Stimulated activated CD4-positive, alpha-beta T cell treated with anti-CD3 and anti-CD28 coated beads, Interleukin-4, amount 100 ng/mL, for 4 hours (primary cell): ENCODE results near the gene CTBP2.
"Not testable (repeated sequence)": the region's sequence is repeated elsewhere in the genome, so short reads cannot be mapped to it uniquely, and the experiment has no call there.

Source experiments
- DNase-seq, 2 experiments: peaks; one replicate each; pipeline ENCODE4 v3.0.0-alpha.2; 2020

Gene CTBP2

DNA sequence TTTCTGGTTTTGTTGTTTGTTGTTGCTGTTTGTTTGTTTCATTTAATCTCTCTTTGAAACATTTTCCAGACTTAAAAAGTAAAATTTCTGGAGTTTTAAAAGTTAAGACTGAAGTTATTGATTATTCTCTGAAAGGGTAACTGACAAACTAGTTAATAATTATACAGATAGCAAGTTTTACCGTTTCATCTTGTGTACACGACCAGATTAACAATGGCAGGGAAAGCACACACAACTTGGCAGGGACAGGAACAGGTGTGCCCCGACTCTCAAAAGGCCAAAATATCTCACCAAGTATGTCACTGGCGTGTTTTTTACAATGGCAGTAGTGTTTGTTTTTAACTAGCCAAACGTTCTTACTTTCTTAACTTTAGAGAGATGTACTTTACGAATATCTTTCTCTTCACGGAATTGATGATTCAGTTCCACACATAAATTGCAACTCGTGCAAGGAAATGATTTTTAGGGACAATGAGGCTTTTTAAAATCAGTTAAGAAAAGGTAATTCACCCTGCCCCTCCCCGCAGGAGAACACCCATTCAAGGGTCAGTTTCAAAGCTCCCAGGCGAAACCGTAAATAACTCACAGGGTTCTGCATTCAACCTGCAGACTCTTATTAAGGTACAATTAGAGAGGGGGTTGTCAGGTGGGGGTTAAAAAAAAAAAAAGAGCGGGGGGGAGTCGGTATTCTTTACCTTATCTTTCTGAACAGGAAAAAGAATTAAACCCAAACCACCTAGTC, 3.5 kb downstream of the CTBP2 start:
- DNase-seq = no peak

DNA sequence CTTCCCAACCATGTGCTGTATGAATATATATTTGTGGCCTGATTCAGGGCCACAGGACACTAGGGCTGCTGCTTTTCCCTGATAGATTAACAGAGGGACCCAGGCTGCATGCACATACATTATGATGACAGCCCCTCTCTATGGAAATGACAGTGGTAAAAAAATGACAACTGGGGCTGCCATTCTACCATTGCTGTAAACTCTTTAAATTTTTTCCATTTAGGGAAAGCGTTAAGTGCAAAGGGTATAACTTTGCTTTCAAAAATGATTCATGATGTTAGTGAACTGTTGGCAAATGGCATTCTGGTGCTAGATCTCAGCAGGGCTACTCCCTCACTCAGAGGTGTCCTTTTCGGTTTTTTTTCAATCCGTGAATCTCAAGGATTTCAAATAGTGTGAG, 4.2 kb downstream of the CTBP2 start:
- no peak for DNase-seq

DNA sequence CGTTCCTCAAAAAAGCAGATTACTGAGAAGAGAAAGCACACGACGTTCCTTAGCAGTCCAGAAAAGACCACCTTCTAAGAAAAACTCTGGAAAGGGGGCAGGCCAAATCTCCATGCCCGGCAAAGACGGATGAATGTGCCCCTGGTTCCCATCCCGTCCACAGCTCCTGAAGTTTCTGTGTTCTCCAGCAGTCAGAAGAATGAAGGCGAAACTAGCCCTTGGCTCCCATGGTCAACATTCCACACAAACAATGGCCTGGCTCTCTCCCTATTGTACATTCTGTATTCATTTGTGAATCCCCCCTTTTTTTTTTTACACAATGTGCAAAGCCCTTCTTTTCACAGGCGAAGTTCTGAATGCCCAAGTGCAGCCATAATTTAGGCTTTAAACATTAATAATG, 5.3 kb downstream of the CTBP2 start:
- DNase-seq = no peak

DNA sequence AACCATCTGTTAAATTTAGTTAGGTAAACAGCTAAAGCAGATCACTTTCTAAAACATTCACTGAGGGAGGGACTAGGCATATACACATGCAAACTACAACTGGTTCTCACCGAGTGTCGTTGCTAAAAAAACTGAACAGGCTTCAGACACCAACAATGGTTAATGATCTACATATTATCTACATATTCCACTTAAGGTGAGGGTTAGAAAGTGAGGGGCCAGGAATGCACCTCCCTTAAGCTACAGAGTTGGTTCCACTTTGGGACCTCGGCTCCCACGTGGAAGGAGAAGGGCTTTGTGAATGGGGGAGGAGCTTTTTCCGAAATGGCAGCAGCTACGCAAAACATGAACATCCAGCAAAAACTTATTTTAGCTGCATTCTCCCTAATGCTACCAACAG, 5.8 kb downstream of the CTBP2 start:
- DNase-seq = no peak

DNA sequence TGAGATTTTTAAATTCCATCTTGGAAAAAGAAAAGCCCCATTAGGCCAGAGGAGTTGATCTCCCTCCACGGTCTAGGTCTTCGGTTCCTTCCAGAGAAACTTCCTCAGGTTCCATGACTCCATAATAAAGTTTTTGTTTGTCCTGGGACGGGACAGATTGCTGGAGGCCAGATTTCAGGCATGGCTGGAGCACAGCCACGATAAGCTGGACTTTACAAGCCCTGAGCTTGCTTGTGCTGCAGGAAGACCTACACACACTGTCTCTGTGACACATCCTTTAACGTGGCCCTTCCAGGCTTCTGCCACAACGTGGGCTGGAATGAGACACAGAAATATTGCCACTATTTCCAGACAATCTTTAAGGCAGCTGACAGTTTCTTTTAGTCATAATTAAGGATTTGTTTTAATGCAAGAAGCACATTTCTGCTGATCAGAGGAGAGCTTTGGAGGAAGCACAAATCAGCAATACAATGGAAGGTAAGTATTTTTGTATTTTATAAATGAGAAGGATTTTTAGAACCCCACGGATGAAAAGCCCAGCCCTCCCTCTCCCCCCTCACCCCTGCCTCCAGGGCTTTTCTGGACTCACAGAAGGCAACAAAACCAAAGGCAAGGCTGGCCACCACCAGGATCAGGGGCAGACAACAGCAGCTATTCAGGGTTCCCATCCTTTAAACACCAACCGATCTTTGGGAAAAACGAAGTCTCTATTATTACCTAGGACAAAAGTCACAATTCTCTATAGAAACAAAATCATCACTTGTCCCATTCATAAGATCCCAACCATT, 6.5 kb downstream of the CTBP2 start:
- no peak for DNase-seq

DNA sequence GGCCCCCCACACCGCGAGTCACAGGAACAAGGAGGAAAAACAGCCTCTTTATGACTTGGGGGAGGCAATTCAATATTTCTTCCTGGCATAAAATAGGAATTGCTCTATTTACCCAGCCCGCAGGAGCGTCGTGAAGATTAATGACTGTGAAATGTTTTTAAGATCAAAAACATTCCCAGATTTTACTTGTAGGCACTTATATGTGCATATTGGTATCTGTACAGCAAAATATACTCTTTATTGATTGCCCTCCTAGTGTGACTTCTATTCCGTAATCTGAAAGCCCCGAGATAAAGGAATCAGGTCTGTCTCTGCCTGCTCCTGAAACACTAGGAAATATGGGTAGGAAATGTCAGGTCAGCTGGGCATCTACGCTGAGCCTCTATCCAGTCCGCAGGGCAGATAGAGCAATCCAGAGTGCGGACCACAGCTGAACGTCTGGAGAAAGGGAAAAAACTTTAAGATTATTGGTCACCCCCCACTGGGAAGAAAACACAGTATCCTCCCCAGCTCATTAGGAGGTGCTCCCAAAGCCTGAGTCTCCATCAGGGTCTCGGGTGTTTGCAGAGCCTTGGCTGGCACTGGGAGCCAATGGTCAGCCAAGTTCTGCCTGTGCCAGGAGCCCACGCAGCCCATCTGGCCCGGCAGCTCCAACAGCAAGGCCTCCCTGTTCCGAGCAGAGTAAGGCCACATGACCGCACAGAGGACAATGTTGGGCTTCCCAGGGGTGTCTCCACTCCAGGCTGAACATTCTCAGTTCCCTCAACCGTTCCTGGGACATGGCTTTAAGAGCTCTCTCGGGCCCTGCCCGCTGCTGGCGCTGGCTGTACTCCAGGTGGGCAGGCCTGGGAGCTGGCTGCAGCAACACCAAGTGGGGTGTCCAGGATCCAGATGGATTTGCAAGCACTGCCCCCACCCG, 7.7 kb downstream of the CTBP2 start:
- DNase-seq = no peak

DNA sequence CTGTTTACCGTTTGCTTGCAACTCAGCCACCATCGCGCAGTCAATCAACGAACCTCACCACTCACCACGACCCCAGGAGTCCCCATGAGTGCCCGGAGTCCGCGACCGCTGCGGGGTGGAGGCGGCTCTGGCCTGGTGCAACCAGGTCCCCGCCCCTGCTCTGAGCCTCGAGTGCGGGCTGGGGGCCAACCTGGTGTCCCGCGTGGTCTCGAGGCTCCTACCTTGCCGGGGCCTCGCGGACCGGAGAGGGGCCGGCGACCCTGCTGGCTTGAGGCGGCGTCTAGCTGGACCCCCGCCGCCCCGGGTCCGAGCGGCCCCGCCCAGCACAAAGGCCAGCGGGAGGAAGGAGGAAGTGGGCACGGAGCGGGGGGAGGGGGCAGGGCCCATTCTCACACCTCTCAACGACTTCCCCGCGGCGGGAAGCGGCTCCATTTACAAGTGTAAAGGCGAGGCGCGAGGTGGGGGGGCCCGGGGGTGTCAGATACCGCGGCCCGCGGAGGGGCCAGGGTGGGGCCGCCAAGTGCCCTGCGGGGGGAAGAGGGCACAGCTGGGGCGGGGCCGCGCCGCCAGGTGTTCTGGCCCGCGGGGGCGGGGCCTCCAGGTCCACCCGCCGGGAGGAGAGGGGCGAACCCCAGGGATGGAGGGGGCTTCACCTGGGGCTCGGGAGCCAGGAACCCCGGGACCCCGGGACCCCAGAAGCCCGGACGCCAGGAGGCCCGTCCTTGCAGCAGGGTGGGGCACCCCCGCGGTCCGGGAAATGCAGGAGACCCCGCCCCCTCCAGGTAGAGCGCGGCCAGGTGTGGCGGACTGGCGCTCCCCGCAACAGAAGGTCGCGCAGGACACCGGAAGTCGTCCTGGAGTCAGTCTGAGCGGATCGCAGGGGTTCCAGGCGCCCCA, 8.6 kb downstream of the CTBP2 start:
- no peak for DNase-seq

DNA sequence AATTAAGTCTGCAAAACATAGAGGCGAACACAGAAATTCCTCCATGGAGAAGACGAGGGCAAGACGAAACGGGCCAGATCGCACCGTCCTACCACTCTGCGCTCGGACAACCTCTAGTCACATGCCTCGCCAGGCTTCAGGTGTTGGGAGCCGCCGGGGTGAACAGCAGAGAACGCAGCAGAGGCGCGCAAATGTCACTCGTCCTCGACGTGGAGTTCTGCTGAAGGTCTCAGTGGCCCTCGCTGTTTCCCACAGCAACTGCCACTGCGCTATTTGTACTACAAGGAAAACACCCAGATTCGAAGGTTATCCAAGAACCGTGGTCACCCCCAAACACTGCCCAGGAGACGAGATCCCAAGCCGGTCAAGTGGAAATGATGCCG, 9.2 kb downstream of the CTBP2 start:
- DNase-seq = no peak

DNA sequence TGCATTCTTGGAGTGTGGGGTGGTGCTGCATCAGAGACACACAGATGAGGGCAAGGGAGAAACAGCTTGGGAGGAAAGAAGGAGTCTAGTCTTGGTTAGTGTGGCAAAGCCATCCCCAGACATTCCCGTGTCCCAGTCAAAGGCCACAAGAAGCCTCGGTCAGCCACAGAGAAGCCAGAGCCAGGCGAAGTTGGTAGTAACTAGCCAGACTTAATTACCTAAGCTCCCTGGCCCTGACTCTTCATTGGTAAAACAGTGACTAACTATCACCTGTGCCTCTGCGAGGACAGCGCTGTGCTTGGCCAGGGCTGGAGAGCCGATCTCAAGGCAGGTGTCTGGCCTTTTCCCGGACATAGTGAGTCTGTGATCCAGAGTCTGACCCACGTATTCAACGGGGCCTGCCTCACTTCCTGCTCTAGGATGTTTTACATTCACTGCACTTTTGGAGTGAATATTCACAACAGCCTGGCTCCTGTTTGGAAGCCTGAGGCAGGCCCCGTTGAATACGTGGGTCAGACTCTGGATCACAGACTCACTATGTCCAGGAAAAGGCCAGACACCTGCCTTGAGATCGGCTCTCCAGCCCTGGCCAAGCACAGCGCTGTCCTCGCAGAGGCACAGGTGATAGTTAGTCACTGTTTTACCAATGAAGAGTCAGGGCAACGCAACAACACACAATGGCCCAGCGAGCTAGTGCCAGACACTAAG, 9.8 kb downstream of the CTBP2 start:
- not testable (repeated sequence) for DNase-seq

DNA sequence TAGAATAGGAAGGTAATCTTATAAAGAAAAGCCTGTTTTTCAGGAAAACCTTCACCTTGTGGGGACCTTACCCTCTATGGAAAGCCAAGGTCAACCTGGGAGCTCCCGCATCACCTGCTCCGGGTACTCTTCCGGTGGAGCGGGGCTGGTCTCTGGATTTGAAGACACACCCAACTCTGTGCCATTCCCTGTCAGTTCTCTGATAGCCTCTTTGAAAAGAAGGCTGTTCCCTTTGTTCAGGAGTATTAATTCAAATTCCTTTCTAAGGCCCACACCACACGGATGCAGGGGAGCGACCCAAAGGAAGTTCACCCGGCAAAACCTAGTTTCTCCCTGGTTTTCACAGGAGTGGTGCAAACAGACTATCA, 10.7 kb downstream of the CTBP2 start:
- no peak for DNase-seq

DNA sequence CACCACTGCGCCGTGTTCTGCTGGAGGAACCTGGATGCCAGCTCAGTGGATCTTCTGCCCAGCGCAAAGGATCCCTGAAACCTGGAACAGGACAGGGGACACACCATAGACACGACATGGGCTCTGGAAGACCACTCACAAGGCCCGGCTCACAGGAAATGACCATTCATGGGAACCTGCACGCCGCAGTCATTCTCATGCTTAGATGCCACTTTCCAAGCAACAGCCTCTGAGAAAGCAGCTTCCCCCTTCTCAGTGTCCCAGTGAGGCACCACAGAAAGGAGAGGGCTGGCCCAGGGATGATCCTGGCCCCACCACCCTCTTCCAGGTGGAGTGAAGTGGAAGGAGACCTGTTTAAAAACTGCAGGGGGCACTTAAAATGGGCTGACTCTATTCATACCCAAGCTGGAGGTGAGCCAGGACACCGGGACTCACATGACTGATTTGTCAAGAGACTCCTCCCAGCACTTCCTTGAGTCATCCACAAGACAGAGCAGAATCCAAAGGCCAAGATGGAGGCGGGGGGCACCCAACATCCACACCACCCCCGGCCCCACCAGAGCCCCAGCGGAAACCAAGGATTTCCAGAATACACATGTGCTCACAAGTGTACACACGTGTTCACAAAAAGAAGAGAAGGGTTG, 11.2 kb downstream of the CTBP2 start:
- DNase-seq = no peak

DNA sequence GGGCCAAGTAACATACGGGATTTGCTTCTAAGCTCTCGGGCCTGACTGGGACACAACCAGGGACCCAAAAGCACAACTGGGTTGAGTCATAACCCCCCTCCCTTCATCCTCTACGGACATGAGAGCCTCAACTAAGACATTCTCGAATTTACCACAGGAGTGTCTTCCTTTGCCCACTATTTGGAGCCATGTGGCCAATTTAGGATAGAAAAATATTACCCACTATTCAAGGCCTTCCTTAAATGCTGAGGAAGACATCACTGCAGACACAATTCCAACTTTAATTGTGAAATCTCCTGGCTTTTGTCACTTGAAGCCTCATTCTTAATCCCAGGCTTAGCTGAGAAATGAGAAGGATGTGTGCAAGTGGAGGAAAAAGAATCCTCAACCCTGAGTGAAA, 11.8 kb downstream of the CTBP2 start:
- DNase-seq = no peak

DNA sequence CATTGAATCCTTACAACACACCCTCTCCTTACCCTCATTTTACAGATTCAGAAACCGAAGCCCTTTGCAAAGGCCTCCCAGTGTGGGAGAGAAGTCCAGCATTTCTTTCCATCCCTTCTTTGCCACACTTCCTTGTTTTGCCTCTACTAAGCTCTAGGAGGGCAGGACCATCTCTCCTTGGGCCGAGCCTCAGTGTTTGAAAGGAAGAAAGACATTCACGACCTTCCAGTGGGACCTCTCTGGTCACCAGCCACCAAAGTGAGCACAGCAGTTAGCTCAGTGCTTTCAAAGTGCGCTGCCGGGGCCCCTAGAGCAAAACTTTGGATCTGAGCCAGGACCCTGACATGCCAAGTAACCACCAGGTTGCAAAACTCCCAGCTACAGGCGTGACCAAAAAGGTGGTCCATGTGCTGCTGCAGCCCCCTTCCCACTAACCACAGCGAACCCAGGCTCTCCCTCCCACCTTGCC, 12.4 kb downstream of the CTBP2 start:
- DNase-seq = no peak

DNA sequence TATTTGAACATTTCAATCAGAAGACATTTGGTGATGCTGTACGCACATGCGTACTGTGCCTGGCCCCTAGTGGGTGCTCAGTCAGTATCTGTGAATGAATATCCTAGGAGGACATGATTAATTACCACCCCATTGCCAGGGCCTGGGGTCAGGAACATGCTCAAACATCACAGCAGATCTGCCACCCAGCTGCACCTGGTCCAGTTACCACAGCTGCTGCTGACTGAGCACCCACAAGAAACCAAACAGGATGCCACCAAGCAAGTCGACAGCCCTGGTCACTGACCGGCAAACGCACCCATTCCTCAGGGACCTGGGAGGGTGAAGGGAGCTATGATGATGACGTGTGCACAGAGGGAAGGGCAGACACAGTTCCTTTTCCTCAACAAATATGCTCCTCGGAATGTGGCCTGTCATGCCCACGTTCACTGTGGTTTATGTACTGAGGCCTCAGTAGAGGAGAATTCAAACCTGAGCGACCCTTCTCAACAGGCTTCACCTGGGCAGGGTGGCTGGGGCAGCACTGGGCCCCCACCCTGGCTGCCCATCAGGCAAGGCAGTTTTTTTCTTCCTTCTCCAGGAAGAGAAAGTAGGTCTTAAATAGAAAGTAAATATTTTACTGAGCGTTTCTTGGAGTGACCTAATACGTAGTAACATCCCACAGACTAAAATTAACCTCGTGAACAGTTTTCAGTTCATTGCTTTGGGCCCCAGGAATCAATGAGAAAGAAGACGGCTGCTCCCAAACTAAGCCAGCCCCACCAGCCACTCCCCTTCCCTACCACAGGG, 13.4 kb downstream of the CTBP2 start:
- no peak for DNase-seq

DNA sequence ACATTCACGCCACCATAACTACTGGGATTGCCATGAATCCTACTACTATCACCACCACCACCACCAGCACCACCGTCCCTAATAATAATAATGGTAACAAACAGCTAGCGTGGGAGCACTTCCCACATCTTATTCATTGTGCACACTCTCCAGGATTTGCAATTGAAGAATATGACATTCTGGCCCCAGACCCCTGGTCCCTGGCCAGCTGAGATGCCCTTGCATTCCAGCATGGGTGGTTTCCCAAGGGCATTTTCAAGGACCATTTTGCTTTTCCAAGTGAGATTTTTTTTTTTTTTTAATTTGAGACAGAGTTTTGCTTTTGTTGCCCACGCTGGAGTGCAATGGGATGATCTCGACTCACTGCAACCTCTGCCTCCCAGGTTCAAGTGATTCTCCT, 14.7 kb downstream of the CTBP2 start:
- DNase-seq = no peak

DNA sequence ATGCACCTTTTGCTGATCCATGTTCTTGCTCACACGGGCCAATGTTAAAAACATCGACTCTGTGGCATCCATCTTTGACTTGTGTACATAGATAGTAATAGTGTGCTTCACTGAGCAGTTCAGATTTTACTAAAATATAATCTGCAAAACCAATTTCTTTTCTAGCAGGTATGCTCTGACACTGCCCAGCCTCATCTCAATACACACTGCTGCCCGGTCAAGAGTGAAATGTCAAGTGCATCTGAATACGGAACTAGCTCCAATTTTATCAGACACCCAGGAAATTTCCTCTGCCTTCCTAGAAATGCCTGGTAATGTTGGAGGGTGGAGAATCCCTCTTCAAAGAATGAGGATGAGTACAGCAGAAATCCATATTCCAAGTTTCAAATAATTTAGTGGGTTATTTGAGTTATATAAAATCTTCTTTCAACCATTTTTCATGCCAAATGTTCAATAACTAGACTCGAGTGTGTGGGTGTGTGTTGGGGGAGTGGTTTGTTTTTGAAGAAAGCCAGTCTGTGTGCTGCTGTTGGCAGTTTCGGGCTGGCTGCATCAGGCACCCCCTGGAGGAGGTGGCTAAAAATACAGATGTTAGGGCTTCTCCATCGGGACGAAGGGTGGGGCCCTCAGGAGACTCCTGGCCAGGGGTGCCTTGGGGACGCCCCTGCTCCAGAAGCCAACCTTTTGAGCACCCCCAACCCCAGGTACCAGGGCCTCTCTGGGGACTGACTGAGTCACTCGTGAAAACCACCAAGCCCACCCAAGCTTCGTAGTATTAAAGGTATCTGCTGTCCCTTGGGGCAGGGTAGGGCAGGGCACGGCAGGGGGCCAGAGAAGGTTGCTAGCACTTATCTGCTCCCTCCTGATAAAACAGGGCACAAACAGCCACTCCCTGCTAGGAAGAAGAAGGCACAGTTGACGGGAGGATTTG, 15.4 kb downstream of the CTBP2 start:
- DNase-seq = no peak

DNA sequence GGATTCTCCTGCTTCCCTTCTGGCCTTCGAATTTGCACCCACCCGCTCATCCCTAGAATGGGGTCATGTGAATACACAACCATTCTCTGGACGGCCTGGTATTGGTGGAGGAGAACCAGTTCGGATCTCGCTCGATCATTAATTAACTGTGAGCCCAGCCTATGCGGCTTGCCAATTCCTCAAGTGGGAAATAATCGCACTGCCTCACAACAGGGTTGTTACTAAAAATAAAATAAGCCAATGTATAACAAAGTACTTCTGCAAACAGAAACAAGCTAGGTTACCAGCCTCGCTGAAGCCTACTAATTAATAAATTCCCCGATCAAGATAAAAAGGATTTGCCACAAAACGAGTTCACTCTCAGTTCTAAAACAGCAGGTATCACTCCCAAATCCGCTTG, 16.2 kb downstream of the CTBP2 start:
- DNase-seq = no peak

DNA sequence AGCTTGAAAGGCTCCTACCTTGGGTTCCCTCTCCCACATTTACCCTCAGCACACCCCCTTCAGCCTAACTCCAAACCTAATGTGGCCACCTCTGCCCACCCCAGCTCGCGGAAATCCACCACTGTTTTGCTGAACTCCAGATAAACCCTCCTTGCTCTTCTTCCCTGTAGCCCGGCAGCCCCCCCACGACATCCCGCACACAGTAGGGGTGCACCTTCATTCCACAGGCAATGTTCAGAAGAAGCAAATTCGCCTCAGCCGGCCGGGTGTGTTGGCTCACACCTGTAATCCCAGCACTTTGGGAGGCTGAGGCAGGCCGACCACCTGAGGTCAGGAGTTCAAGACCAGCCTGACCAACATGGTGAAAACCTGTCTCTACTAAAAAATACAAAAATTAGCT, 17.4 kb downstream of the CTBP2 start:
- DNase-seq = no peak

DNA sequence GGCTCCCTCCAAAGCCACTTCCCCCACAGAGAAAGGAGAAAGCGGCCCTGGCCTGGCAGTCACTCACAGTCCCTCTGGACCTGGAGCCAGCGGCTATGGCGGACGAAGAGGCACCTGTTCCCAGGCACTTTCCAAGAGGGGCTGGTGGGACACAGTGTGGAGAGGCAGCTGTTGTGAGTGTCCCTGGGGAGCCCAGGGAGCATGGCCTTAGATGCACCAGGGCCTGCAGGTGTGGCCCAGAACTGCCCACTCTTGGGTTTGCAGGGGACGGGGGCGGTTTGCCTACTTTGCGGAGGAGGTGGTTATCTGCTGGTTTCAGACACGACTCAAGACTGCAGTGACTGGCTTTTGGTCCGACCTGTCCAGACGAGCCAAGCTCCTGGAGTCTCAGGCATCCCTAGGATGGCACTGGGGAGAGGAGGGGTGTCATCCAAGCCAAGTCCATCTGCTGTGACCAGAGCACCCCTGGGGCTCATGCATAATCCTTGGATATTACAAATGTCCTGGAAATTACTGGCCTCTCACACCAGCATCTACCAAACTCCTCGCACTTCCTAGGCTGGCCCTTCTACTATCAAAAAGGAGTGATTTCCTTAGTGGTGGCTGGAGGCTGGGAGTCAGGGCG, 18.4 kb downstream of the CTBP2 start:
- no peak for DNase-seq
